GM23248 (cell line): ENCODE measurements around the gene PRSS8. TPM values are rescaled to one million over a fixed set of nuclear protein-coding genes. Genes with fewer than 3 reads are reported as not detected.

Experiments used
- DNase-seq: peaks from one replicate; pipeline ENCODE4 v3.0.0-alpha.2; 2015
- H2AFZ ChIP-seq: fragments of 200-600 bp; sonication (generic); 2 replicates; pipeline ENCODE4 v1.6.1; 2016; ENCODE audit warnings: antibody characterized with exemption
- H3F3A ChIP-seq: fragments of 200-600 bp; sonication (generic); 2 replicates; pipeline ENCODE4 v1.6.1; 2016; ENCODE audit warnings: mild to moderate bottlenecking, antibody characterized with exemption, mixed run types; ENCODE audit not compliant: insufficient read depth
- H3K27ac ChIP-seq: fragments of 200-600 bp; sonication (generic); 2 replicates; pipeline ENCODE4 v1.5.1; 2016; ENCODE audit warnings: mild to moderate bottlenecking
- H3K27me3 ChIP-seq: fragments of 200-600 bp; sonication (generic); replicated peaks from 2 replicates; pipeline ENCODE4 v1.6.1; 2016; ENCODE audit warnings: mild to moderate bottlenecking; ENCODE audit not compliant: insufficient read depth
- H3K36me3 ChIP-seq: fragments of 200-600 bp; sonication (generic); 2 replicates; pipeline ENCODE4 v1.6.1; 2016; ENCODE audit warnings: low read depth, mild to moderate bottlenecking
- H3K4me1 ChIP-seq: fragments of 200-600 bp; sonication (generic); 2 replicates; pipeline ENCODE4 v1.6.1; 2016; ENCODE audit warnings: mild to moderate bottlenecking; ENCODE audit not compliant: insufficient read depth
- H3K4me2 ChIP-seq: fragments of 200-600 bp; sonication (generic); one replicate; pipeline ENCODE4 v1.6.1; 2016; ENCODE audit warnings: mild to moderate bottlenecking; ENCODE audit not compliant: unreplicated experiment
- H3K4me3 ChIP-seq: fragments of 200-600 bp; sonication (generic); 2 replicates; pipeline ENCODE4 v1.5.1; 2016; ENCODE audit warnings: mild to moderate bottlenecking
- H3K79me2 ChIP-seq: fragments of 200-600 bp; sonication (generic); 2 replicates; pipeline ENCODE4 v1.6.1; 2016; ENCODE audit warnings: mild to moderate bottlenecking; ENCODE audit not compliant: insufficient read depth
- H3K9ac ChIP-seq: fragments of 200-600 bp; sonication (generic); 2 replicates; pipeline ENCODE4 v1.6.1; 2016; ENCODE audit warnings: mild to moderate bottlenecking
- H3K9me2 ChIP-seq: fragments of 200-600 bp; sonication (generic); 2 replicates; pipeline ENCODE4 v1.6.1; 2016; ENCODE audit warnings: mixed run types, mild to moderate bottlenecking, moderate library complexity; ENCODE audit not compliant: insufficient read depth
- H3K9me3 ChIP-seq: fragments of 200-600 bp; sonication (generic); one replicate; pipeline ENCODE4 v1.6.1; 2017; ENCODE audit warnings: low read depth
- H4K20me1 ChIP-seq: fragments of 200-600 bp; sonication (generic); 2 replicates; pipeline ENCODE4 v1.6.0; 2016; ENCODE audit not compliant: insufficient read depth
- EZH2 ChIP-seq: fragments of 200-600 bp; sonication (generic); IDR thresholded peaks from 2 replicates; pipeline ENCODE4 v1.6.1; 2018; ENCODE audit warnings: antibody characterized with exemption, mild to moderate bottlenecking; ENCODE audit not compliant: insufficient read depth, poor library complexity, severe bottlenecking
- EZH2phosphoT487 ChIP-seq: fragments of 200-600 bp; sonication (generic); IDR thresholded peaks from 2 replicates; pipeline ENCODE4 v1.6.1; 2018; ENCODE audit warnings: antibody characterized with exemption, moderate library complexity, mild to moderate bottlenecking, low read depth; ENCODE audit not compliant: insufficient read depth
- WGBS, 2 experiments: methylation state at CpG; one replicate each; pipeline ENCODE4 v1.1.6; 2015 to 2017; ENCODE audit warnings: low lambda C conversion rate in 2 of 2, low coverage in 1 of 2; ENCODE audit errors: missing lambda C conversion rate in 2 of 2; 5-methylcytosine and 5-hydroxymethylcytosine counted together
- in situ Hi-C: fragments of 300-500 bp; cut with MboI; formaldehyde crosslinking; loops from 2 replicates; pipeline ENCODE4 v1.15.0; 2020
- polyA plus RNA-seq: library from polyadenylated mRNA; unstranded; fragments of >200 nt; fragmentation: Nextera tagmentation; extraction: Ambion mirVana; gene quantifications from 2 replicates; pipeline ENCODE4 v1.2.1, GENCODE V29; 2016
- total RNA-seq: library from RNA; depleted of rRNA; stranded (reverse); fragments of >200 nt; shearing (Covaris generic); gene quantifications from 2 replicates; pipeline ENCODE4 v1.2.3, GENCODE V29; 2014

The PRSS8 gene
- total and polyA plus RNA-seq, 2 experiments from 2014 or later = not detected

DNA sequence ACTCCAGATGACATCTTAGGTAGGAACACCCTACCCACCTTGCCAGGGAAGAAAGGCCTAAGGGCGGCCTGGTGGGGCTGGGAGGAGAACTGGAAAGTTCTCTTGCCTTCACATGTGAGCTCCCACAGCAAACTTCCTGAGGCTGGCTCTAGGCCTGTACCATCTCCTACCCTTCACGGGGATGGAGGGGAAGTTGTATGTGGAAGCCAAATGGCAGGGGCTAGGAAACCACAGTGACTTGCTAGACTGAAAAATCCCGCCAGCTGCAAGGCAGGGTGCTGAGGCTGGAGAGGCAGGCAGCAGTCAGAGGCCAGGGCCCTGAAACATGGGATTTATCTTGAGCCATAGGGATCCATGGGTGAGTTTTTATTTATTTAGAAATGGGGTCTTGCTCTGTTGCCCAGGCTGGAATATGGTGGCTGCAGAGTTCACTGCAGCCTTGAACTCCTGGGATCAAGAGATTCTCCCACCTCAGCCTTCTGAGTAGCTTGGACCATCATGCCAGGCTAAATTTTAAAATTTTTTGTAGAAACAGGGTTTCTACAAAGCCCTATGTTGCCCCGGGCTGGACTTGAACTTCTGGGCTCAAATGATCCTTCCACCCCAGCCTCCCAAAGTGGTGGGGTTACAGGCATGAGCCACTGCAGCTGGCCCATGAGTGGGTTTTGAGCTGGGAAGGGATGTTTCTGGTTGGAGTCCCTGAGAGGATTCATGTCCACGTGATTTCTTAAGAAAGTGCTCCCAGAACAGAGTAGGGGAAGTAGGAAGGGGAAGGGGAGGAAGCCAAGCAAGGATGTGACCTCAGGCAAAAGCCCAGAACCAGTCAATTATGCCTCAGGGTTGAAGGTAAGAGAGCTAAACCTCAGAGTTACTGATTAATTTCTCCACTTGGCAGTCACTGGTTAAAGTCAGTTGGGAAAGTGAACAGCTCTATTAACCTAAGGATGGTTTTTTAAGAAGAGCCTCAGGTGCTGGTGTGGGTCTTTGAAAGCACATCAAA lies 22.1 kb downstream of the PRSS8 start:
- DNase-seq = no peak
- in situ Hi-C loops = no loop called here

DNA sequence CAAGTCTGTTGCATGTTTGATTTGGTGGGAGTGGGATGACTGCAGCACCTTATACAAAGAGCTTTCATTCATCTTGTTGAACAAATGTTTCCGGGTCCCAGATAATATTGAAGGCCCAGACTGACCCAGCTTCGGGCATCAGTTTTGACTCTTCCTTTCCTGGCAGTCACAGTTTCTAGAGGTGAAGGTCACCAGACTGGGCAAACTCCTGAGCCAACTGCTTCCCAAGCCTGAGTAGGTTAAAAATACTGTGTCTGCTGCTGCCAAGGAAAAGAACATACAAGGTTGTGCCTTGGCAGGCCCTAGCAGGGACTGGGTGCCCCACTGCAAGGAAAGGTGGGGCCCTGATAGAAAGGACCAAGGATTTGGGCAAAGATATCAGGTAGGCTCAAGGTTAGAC lies 22.8 kb downstream of the PRSS8 start:
- no peak for TF ChIP-seq EZH2
- no peak for TF ChIP-seq EZH2phosphoT487
- H3K79me2 ChIP-seq = peaks cover 24% of the 10 kb centered on the region
- H3K9me3 ChIP-seq = no peaks in the 10 kb centered on the region
- DNase-seq = no peak
- H4K20me1 ChIP-seq = no peaks in the 10 kb centered on the region
- H3F3A ChIP-seq = peaks cover 14% of the 10 kb centered on the region; the same call in 1 of the 2 replicates
- no peaks in the 10 kb centered on the region for H3K27me3 ChIP-seq
- in situ Hi-C loops = no loop called here
- H3K9me2 ChIP-seq = no peaks in the 10 kb centered on the region
- no peak overlapping the region for H3K27ac ChIP-seq
- 73 to 80% methylated on average over 2 of the region's 2 CpGs for WGBS, 2 experiments
- H3K9ac ChIP-seq = no peak overlapping the region
- no peak overlapping the region for H3K4me2 ChIP-seq
- H2AFZ ChIP-seq = no peak overlapping the region
- H3K4me3 ChIP-seq = no peak overlapping the region
- H3K4me1 ChIP-seq = 0 out of 2 replicates have a peak, but pooled peaks cover 6% of the 10 kb centered on the region
- H3K36me3 ChIP-seq = peaks cover 16% of the 10 kb centered on the region; the same call in 1 of the 2 replicates

More for the DNA sequence above, 22.1 kb downstream of the PRSS8 start:
- H3K27ac ChIP-seq = no peak overlapping the region
- no peak overlapping the region for H3K9ac ChIP-seq
- WGBS, 2 experiments = 59 to 66% methylated on average over 5 of the region's 5 CpGs
- H3K79me2 ChIP-seq = peaks cover 22% of the 10 kb centered on the region
- no peaks in the 10 kb centered on the region for H3K27me3 ChIP-seq
- no peak overlapping the region for H3K4me2 ChIP-seq
- TF ChIP-seq EZH2phosphoT487 (no peak), EZH2 (no peak)
- no peaks in the 10 kb centered on the region for H3K9me2 ChIP-seq
- H3K4me3 ChIP-seq = no peak overlapping the region
- H4K20me1 ChIP-seq = no peaks in the 10 kb centered on the region
- H3K9me3 ChIP-seq = no peaks in the 10 kb centered on the region
- H3F3A ChIP-seq = peaks cover 19% of the 10 kb centered on the region
- H3K36me3 ChIP-seq = peaks cover 16% of the 10 kb centered on the region; the same call in 1 of the 2 replicates
- H2AFZ ChIP-seq = no peak overlapping the region
- peaks cover 9% of the 10 kb centered on the region; the same call in 1 of the 2 replicates for H3K4me1 ChIP-seq

DNA sequence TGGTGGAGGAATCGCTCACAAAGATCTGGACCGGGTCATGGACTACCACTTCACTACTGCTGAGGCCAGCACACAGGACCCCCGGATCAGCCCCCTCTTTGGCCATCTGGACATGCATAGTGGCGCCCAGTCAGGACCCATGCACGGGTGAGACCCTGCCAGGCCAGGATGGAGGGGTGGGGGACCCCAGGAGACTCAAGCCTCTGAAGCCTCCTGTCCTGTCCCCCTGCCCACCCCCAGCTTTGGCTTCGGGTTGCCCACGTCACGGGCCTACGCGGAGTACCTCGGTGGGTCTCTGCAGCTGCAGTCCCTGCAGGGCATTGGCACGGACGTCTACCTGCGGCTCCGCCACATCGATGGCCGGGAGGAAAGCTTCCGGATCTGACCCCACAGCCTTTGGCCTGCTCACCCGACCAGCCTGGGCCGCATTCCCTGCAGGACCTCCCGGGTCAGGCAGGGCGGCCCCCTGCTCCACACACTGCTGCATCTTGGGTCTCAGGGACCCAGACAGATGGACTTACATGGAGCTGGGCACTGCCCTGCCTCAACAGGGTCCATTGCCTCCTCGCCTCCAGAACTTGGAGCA lies 23.6 kb downstream of the PRSS8 start:
- in situ Hi-C loops = no loop called here
- no peak overlapping the region for H3K9ac ChIP-seq
- no peak overlapping the region for H3K4me2 ChIP-seq
- 0 out of 2 replicates have a peak, but pooled peaks cover 6% of the 10 kb centered on the region for H3K4me1 ChIP-seq
- H3K27ac ChIP-seq = no peak overlapping the region
- H2AFZ ChIP-seq = no peak overlapping the region
- 92 to 93% methylated on average over 23 of the region's 23 CpGs for WGBS, 2 experiments
- H3K9me3 ChIP-seq = no peaks in the 10 kb centered on the region
- no peaks in the 10 kb centered on the region for H3K27me3 ChIP-seq
- H3F3A ChIP-seq = peaks cover 14% of the 10 kb centered on the region; the same call in 1 of the 2 replicates
- H3K79me2 ChIP-seq = peaks cover 24% of the 10 kb centered on the region
- no peaks in the 10 kb centered on the region for H3K9me2 ChIP-seq
- peaks cover 16% of the 10 kb centered on the region; the same call in 1 of the 2 replicates for H3K36me3 ChIP-seq
- H4K20me1 ChIP-seq = no peaks in the 10 kb centered on the region
- TF ChIP-seq EZH2 (no peak), EZH2phosphoT487 (no peak)
- DNase-seq = no peak
- no peak overlapping the region for H3K4me3 ChIP-seq

DNA sequence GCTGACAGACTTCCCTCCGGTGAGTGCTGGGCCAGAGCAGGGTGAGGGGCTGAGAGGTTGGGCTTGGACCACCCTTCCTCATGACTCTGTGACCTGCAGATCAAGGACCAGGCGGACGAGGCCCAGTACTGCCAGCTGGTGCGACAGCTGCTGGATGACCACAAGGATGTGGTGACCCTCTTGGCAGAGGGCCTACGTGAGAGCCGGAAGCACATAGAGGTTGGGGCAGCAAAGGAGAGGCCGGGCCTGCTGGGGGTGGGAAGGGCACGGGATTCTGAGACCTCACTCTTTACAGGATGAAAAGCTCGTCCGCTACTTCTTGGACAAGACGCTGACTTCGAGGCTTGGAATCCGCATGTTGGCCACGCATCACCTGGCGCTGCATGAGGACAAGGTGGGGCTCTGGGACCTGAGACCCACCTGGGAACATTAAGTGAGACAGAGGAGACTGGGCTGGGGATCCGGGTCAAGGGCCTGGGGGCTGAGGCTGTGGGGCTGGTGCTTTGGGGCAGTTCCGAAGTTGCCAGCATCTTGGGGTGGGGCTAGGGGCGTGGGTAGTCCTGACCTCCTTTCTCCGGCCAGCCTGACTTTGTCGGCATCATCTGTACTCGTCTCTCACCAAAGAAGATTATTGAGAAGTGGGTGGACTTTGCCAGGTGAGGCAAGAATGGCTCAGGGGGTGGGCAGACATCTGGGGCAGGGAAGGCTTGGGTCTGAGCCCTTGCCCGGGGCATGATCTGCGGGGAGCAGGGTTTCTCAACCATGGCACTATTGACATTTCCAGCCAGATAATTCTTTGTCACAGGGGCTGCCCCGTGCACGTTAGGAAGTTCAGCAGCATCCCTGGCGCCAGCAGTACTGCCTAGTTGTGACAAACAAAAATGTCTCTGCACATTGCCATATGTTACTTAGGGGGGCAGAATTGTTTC lies 25.2 kb downstream of the PRSS8 start:
- in situ Hi-C loops = no loop called here
- no peak for DNase-seq
- Histone ChIP-seq H3K4me2 (no peak overlapping the region), H3K36me3 (peaks cover 16% of the 10 kb centered on the region; the same call in 1 of the 2 replicates), H3K4me3 (no peak overlapping the region), H3K27ac (no peak overlapping the region), H3F3A (peaks cover 14% of the 10 kb centered on the region; the same call in 1 of the 2 replicates), H3K27me3 (no peaks in the 10 kb centered on the region), H4K20me1 (no peaks in the 10 kb centered on the region), H2AFZ (no peak overlapping the region), H3K79me2 (peaks cover 24% of the 10 kb centered on the region), H3K4me1 (0 out of 2 replicates have a peak, but pooled peaks cover 6% of the 10 kb centered on the region), H3K9me3 (no peaks in the 10 kb centered on the region), H3K9me2 (no peaks in the 10 kb centered on the region), H3K9ac (0 out of 2 replicates have a peak overlapping the region, but pooled peaks have one; percentile 90)
- WGBS, 2 experiments = 91 to 96% methylated on average over 24 to 26 of the region's 26 CpGs
- no peak for TF ChIP-seq EZH2
- no peak for TF ChIP-seq EZH2phosphoT487
